Kidney (tissue), 14 donors: ENCODE results near the gene CDC42. TPM values are rescaled to one million over a fixed set of nuclear protein-coding genes. Genes with fewer than 3 reads are reported as not detected.
A peak's percentile ranks its signal among the peaks of the same experiment; 100 is the strongest.

Experiments
- DNase-seq, 5 donors: peaks; one replicate each; pipeline ENCODE4 v3.0.0-alpha.2; 2013 to 2020
- FAIRE-seq: peaks from 2 replicates; lab custom pipeline; 2012; peaks lifted over from hg19 to GRCh38; lab: Jason Lieb, UNC
- H3K27ac ChIP-seq, 2 donors: one replicate each; pipeline ENCODE4 v1.7.0; 2013; ENCODE audit warnings: low read depth in 2 of 2, low read length in 2 of 2, inconsistent platforms in 1 of 2
- H3K27me3 ChIP-seq: one replicate; pipeline ENCODE4 v1.7.1; 2013; ENCODE audit warnings: low read length, inconsistent platforms; ENCODE audit not compliant: control insufficient read depth, insufficient read depth
- H3K36me3 ChIP-seq, 3 donors: one replicate each; pipeline versions ENCODE4 v1.7.0 to v1.7.1; 2013; ENCODE audit warnings: low read length in 3 of 3, control low read depth in 1 of 3, inconsistent platforms in 1 of 3; ENCODE audit not compliant: insufficient read depth in 3 of 3, control insufficient read depth in 2 of 3
- H3K4me1 ChIP-seq, 3 donors: one replicate each; pipeline versions ENCODE4 v1.7.0 to v1.7.1; 2013; ENCODE audit warnings: low read length in 3 of 3, inconsistent platforms in 1 of 3, low read depth in 1 of 3; ENCODE audit not compliant: control insufficient read depth in 2 of 3, insufficient read depth in 2 of 3
- H3K4me3 ChIP-seq, 3 donors: one replicate each; pipeline versions ENCODE4 v1.7.0 to v1.8.1; 2013; ENCODE audit warnings: low read length in 3 of 3, control low read depth in 1 of 3, inconsistent platforms in 1 of 3
- H3K9ac ChIP-seq, 3 donors: one replicate each; pipeline versions ENCODE4 v1.7.0 to v1.7.1; 2013; ENCODE audit warnings: low read length in 3 of 3, control low read depth in 1 of 3, inconsistent platforms in 1 of 3
- H3K9me3 ChIP-seq, 3 donors: one replicate each; pipeline versions ENCODE4 v1.7.0 to v1.7.1; 2013; ENCODE audit warnings: low read length in 3 of 3, control low read depth in 1 of 3, inconsistent platforms in 1 of 3; ENCODE audit not compliant: control insufficient read depth in 2 of 3, insufficient read depth in 1 of 3
- CTCF ChIP-seq: IDR thresholded peaks from 3 replicates; pipeline ENCODE4 v1.5.1; 2012; ENCODE audit warnings: mild to moderate bottlenecking, moderate library complexity, borderline replicate concordance; ENCODE audit not compliant: insufficient read depth; ENCODE audit errors: extremely low read depth
- intact Hi-C: fragments of 100-400 bp; cut with DNase I; formaldehyde crosslinking; loops from one replicate; pipeline ENCODE4 v1.11.1; 2022
- polyA plus RNA-seq: library from polyadenylated mRNA; stranded (reverse); fragments of 350-450 nt; fragmentation: Illumina TruSeq; extraction: RNeasy Lipid Tissue Mini Kit (QIAGEN cat#74804); gene quantifications from one replicate; pipeline ENCODE4 v1.2.3, GENCODE V29; 2014; ENCODE audit warnings: low read depth, low replicate concordance; ENCODE audit not compliant: insufficient read depth
- total RNA-seq: library from RNA; stranded (reverse); fragmentation: NEBNext Ultra II Directional; extraction: Animal tissue kit (Norgen Biotek cat#: 25700); gene quantifications from one replicate; pipeline ENCODE4 v1.2.1, GENCODE V29; 2021
- donor health status: control.
- donor health status: control.
- donor health status: control.
- donor health status: control.
- donor health status: control.
- donor health status: DM: yes; HTN: yes; CAD: no.
- donor health status: Normal renal cell carcinoma (clear cell type).

The CDC42 gene
- total and polyA plus RNA-seq, 2 donors from 2014 or later = 207 to 248 TPM

GRCh38 chr1:22114083-22115012, 61.8 kb downstream of the CDC42 start:
- H3K27ac ChIP-seq = peak overlapping the region in 1 of 2 donors; percentile 11
- DNase-seq (peak; percentile 73 to 88 (median 76)), FAIRE-seq (no peak)
- H3K9me3 ChIP-seq = no peaks in the 10 kb centered on the region
- H3K4me3 ChIP-seq = no peak overlapping the region
- intact Hi-C loops = no loop called here
- H3K4me1 ChIP-seq = peaks cover 0 to 17% (median 6%) of the 10 kb centered on the region in 3 donors
- no peak for TF ChIP-seq CTCF
- H3K9ac ChIP-seq = no peak overlapping the region
- H3K27me3 ChIP-seq = no peaks in the 10 kb centered on the region
- H3K36me3 ChIP-seq = peaks cover 0 to 13% (median 0%) of the 10 kb centered on the region in 3 donors

- peaks cover 0 to 17% (median 4%) of the 10 kb centered on the region in 3 donors for H3K4me1 ChIP-seq
- H3K9ac ChIP-seq = no peak overlapping the region
- intact Hi-C loops = no loop called here
- no peaks in the 10 kb centered on the region for H3K27me3 ChIP-seq
- no peaks in the 10 kb centered on the region for H3K9me3 ChIP-seq
- peak in 1 of 5 donors; percentile 8 for DNase-seq
- TF ChIP-seq CTCF = no peak
- no peak for FAIRE-seq
- H3K27ac ChIP-seq = no peak overlapping the region
- no peak overlapping the region for H3K4me3 ChIP-seq
- peaks cover 0 to 13% (median 0%) of the 10 kb centered on the region in 3 donors for H3K36me3 ChIP-seq
Observed at GRCh38 chr1:22115286-22115685, 62.8 kb downstream of the CDC42 start.

- Histone ChIP-seq H3K36me3 (peaks cover 0 to 5% (median 0%) of the 10 kb centered on the region in 3 donors), H3K4me1 (peaks cover 0 to 12% (median 4%) of the 10 kb centered on the region in 3 donors), H3K9me3 (no peaks in the 10 kb centered on the region), H3K27ac (no peak overlapping the region), H3K27me3 (no peaks in the 10 kb centered on the region), H3K4me3 (no peak overlapping the region), H3K9ac (no peak overlapping the region)
- DNase-seq (no peak), FAIRE-seq (no peak)
- TF ChIP-seq CTCF = no peak
- intact Hi-C loops = no loop called here
Observed at GRCh38 chr1:22117238-22117637, 64.7 kb downstream of the CDC42 start.
